ENCODE measurements around the gene CDK13.

GRCh38 chr7:40043164-40043563 lies 93.1 kb downstream of the CDK13 start:
- TF ChIP-seq YY1 (IDR thresholded peaks at IDR 0.05; ENCODE audit: insufficient read depth, insufficient read length) (no peak), ZNF274 (IDR thresholded peaks at IDR 0.05; ENCODE audit: low read depth, low read length) (no peak)
